Body of pancreas (tissue), 4 donors: Measurements from ENCODE around the gene CNTNAP5. TPM values are rescaled to one million over a fixed set of nuclear protein-coding genes. Genes with fewer than 3 reads are reported as not detected.

Experiments used
- ATAC-seq: fragments of 150-250 bp; one replicate; pipeline ENCODE4 v1.9.1; 2016
- DNase-seq, 4 donors: peaks; one replicate each; pipeline ENCODE4 v3.0.0-alpha.2; 2019
- H3K27ac ChIP-seq, 4 donors: fragments of 200-600 bp; sonication (generic); 1 replicate in 3 of 4; 2 replicates in 1 of 4; pipeline versions ENCODE4 v1.5.1 to v1.6.1; 2016 to 2019; ENCODE audit warnings: mild to moderate bottlenecking in 1 of 4, mixed read lengths in 1 of 4, moderate library complexity in 1 of 4
- H3K27me3 ChIP-seq, 2 donors: fragments of 200-600 bp; sonication (generic); one replicate each; pipeline ENCODE4 v1.6.0; 2016; ENCODE audit warnings: mild to moderate bottlenecking in 1 of 2
- H3K36me3 ChIP-seq, 2 donors: fragments of 200-600 bp; sonication (generic); replicated peaks in 1 of 2; 2 replicates each; pipeline ENCODE4 v1.5.1; 2016; ENCODE audit warnings: low read depth in 2 of 2; ENCODE audit not compliant: insufficient read depth in 1 of 2
- H3K4me1 ChIP-seq: fragments of 200-600 bp; sonication (generic); one replicate; pipeline ENCODE4 v1.6.0; 2016
- H3K4me3 ChIP-seq, 2 donors: fragments of 200-600 bp; sonication (generic); 1 replicate in 1 of 2; 2 replicates in 1 of 2; pipeline ENCODE4 v1.5.1; 2016 to 2019
- H3K9me3 ChIP-seq, 3 donors: fragments of 200-600 bp; sonication (generic); 1 replicate in 2 of 3; 2 replicates in 1 of 3; pipeline ENCODE4 v1.5.1; 2016
- POLR2A ChIP-seq, 3 donors: fragments of 450-650 bp; IDR thresholded peaks; one replicate each; pipeline ENCODE4 v1.6.1; 2016; ENCODE audit warnings: antibody characterized with exemption in 3 of 3, mild to moderate bottlenecking in 2 of 3
- WGBS, 2 donors: methylation state at CpG; one replicate each; pipeline ENCODE4 v1.1.5; 2017; 5-methylcytosine and 5-hydroxymethylcytosine counted together
- intact Hi-C: fragments of 100-400 bp; cut with DNase I; formaldehyde crosslinking; loops from one replicate; pipeline ENCODE4 v1.15.1; 2023
- total RNA-seq, 2 donors: library from RNA; depleted of rRNA; stranded (reverse); fragments of >200 nt; gene quantifications; one replicate each; pipeline ENCODE4 v1.1.0, GENCODE V29; 2016
- TF ChIP-seq, protein P1 (sequence below), 7 experiments: fragments of 450-650 bp in 4 of 7; fragments of 200-600 bp in 3 of 7; sonication (generic) in 3 of 7; IDR thresholded peaks; one replicate each; pipeline ENCODE4 v1.5.1; 2016 to 2019; ENCODE audit warnings: antibody characterized with exemption in 7 of 7

CNTNAP5 gene
- total RNA-seq, 2 donors from 2014 or later = 0.26 to 0.33 TPM

GRCh38 chr2:124533226-124533954, 508.3 kb downstream of the CNTNAP5 start:
- Histone ChIP-seq H3K36me3 (no peaks in the 10 kb centered on the region), H3K4me3 (no peak overlapping the region), H3K27ac (no peak overlapping the region), H3K4me1 (no peaks in the 10 kb centered on the region), H3K9me3 (no peaks in the 10 kb centered on the region), H3K27me3 (no peaks in the 10 kb centered on the region)
- ATAC-seq (no peak), DNase-seq (no peak)
- intact Hi-C loops = no loop called here
- WGBS, 2 donors = 50 to 60% methylated on average over 7 of the region's 7 CpGs
- no peak for TF ChIP-seq POLR2A (IDR thresholded peaks at IDR 0.05)
- TF ChIP-seq, protein P1, sequence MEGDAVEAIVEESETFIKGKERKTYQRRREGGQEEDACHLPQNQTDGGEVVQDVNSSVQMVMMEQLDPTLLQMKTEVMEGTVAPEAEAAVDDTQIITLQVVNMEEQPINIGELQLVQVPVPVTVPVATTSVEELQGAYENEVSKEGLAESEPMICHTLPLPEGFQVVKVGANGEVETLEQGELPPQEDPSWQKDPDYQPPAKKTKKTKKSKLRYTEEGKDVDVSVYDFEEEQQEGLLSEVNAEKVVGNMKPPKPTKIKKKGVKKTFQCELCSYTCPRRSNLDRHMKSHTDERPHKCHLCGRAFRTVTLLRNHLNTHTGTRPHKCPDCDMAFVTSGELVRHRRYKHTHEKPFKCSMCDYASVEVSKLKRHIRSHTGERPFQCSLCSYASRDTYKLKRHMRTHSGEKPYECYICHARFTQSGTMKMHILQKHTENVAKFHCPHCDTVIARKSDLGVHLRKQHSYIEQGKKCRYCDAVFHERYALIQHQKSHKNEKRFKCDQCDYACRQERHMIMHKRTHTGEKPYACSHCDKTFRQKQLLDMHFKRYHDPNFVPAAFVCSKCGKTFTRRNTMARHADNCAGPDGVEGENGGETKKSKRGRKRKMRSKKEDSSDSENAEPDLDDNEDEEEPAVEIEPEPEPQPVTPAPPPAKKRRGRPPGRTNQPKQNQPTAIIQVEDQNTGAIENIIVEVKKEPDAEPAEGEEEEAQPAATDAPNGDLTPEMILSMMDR (IDR thresholded peaks at IDR 0.05) = no peak

- ATAC-seq = no peak
- TF ChIP-seq, protein P1 (IDR thresholded peaks at IDR 0.05) = no peak
- no peak for TF ChIP-seq POLR2A (IDR thresholded peaks at IDR 0.05)
Measured at GRCh38 chr2:124534028-124534427, 508.9 kb downstream of the CNTNAP5 start.

GRCh38 chr2:124535816-124536215, 510.7 kb downstream of the CNTNAP5 start:
- no peak for DNase-seq
- Histone ChIP-seq H3K27me3 (no peaks in the 10 kb centered on the region), H3K27ac (no peak overlapping the region), H3K4me3 (no peak overlapping the region), H3K36me3 (no peaks in the 10 kb centered on the region), H3K4me1 (no peaks in the 10 kb centered on the region), H3K9me3 (no peaks in the 10 kb centered on the region)
- intact Hi-C loops = no loop called here
- no peak for TF ChIP-seq POLR2A (IDR thresholded peaks at IDR 0.05)
- TF ChIP-seq, protein P1 (IDR thresholded peaks at IDR 0.05) = no peak
- WGBS, 2 donors = 83 to 87% methylated on average over 3 of the region's 3 CpGs
- ATAC-seq = no peak

More at GRCh38 chr2:124534028-124534427, 508.9 kb downstream of the CNTNAP5 start:
- H3K27me3 ChIP-seq = no peaks in the 10 kb centered on the region
- H3K27ac ChIP-seq = no peak overlapping the region
- H3K9me3 ChIP-seq = no peaks in the 10 kb centered on the region
- no peaks in the 10 kb centered on the region for H3K4me1 ChIP-seq
- 81 to 98% methylated on average over 2 of the region's 2 CpGs for WGBS, 2 donors
- H3K4me3 ChIP-seq = no peak overlapping the region
- H3K36me3 ChIP-seq = no peaks in the 10 kb centered on the region
- intact Hi-C loops = no loop called here
- no peak for DNase-seq

GRCh38 chr2:124536591-124536990, 511.5 kb downstream of the CNTNAP5 start:
- Histone ChIP-seq H3K36me3 (no peaks in the 10 kb centered on the region), H3K4me3 (no peak overlapping the region), H3K27me3 (no peaks in the 10 kb centered on the region), H3K9me3 (no peaks in the 10 kb centered on the region), H3K27ac (no peak overlapping the region), H3K4me1 (no peaks in the 10 kb centered on the region)
- no peak for ATAC-seq
- intact Hi-C loops = no loop called here
- DNase-seq = no peak
- 44 to 61% methylated on average over 5 of the region's 5 CpGs for WGBS, 2 donors
- TF ChIP-seq, protein P1 (IDR thresholded peaks at IDR 0.05) = no peak
- no peak for TF ChIP-seq POLR2A (IDR thresholded peaks at IDR 0.05)

- Histone ChIP-seq H3K27ac (no peak overlapping the region), H3K4me3 (no peak overlapping the region)
- WGBS, 2 donors = 84 to 85% methylated on average over 2 of the region's 2 CpGs
Measured at GRCh38 chr2:124538549-124538948, 513.5 kb downstream of the CNTNAP5 start.

More at GRCh38 chr2:124538549-124538948, 513.5 kb downstream of the CNTNAP5 start:
- no peaks in the 10 kb centered on the region for H3K4me1 ChIP-seq
- H3K27me3 ChIP-seq = no peaks in the 10 kb centered on the region
- DNase-seq (no peak), ATAC-seq (no peak)
- no peaks in the 10 kb centered on the region for H3K9me3 ChIP-seq
- intact Hi-C loops = no loop called here
- no peaks in the 10 kb centered on the region for H3K36me3 ChIP-seq
- TF ChIP-seq POLR2A (IDR thresholded peaks at IDR 0.05) = no peak
- TF ChIP-seq, protein P1 (IDR thresholded peaks at IDR 0.05) = no peak
